ENCODE data around the gene STK39. TPM values are rescaled to one million over a fixed set of nuclear protein-coding genes. Genes with fewer than 3 reads are reported as not detected.

Gene STK39
- total RNA-seq, 1 experiment from 2014 or later: 22.1 TPM

- H2BK12ac ChIP-seq (ENCODE audit: insufficient read length, low read depth, low read length): no peak overlapping the region
- H2BK120ac ChIP-seq (ENCODE audit: low read depth, low read length, poor library complexity, severe bottlenecking): no peak overlapping the region
- H3K79me2 ChIP-seq (ENCODE audit: insufficient read depth, low read length): no peaks in the 10 kb centered on the region
- H3K4me1 ChIP-seq (ENCODE audit: insufficient read depth, low read length): no peaks in the 10 kb centered on the region
- H2AFZ ChIP-seq (ENCODE audit: low read length): no peak overlapping the region
- Mint-ChIP-seq H3K27ac (no peak overlapping the region), H3K36me3 (ENCODE audit: insufficient read depth in 1 of 3, low read depth in 3 of 3) (no peaks in the 10 kb centered on the region), H3K27me3 (ENCODE audit: low read depth) (no peaks in the 10 kb centered on the region), H3K4me3 (no peak overlapping the region), H3K4me1 (peaks cover 27 to 35% of the 10 kb centered on the region in 2 experiments), H3K9me3 (no peaks in the 10 kb centered on the region)
- H2AK5ac ChIP-seq (ENCODE audit: insufficient read length, low read length): no peak overlapping the region
- no peak overlapping the region for H4K8ac ChIP-seq (replicated peaks; ENCODE audit: insufficient read length, low read depth, low read length)
- H2BK20ac ChIP-seq (ENCODE audit: low read depth, low read length, poor library complexity, severe bottlenecking): no peak overlapping the region
- H3K9me3 ChIP-seq (ENCODE audit: control insufficient read depth, low read depth, low read length): no peaks in the 10 kb centered on the region
- no peaks in the 10 kb centered on the region for H3K79me1 ChIP-seq (ENCODE audit: insufficient read depth, low read depth, low read length, poor library complexity, severe bottlenecking)
- no peaks in the 10 kb centered on the region for H3K27me3 ChIP-seq (ENCODE audit: insufficient read depth, low read length)
- H4K91ac ChIP-seq (ENCODE audit: insufficient read length, low read depth, low read length): no peak overlapping the region
- DNase-seq: no peak
- no peaks in the 10 kb centered on the region for H3K23me2 ChIP-seq (ENCODE audit: insufficient read length, low read depth, low read length, poor library complexity, severe bottlenecking)
- no peaks in the 10 kb centered on the region for H4K20me1 ChIP-seq (ENCODE audit: control insufficient read depth, insufficient read depth, insufficient read length)
- no peak overlapping the region for H4K5ac ChIP-seq (ENCODE audit: insufficient read length, low read depth, low read length)
- H3T11ph ChIP-seq (ENCODE audit: low read length): no peak overlapping the region
- no peak overlapping the region for H2BK15ac ChIP-seq (ENCODE audit: low read depth, low read length)
- H3K14ac ChIP-seq (ENCODE audit: insufficient read depth, low read length): no peak overlapping the region
- H3K18ac ChIP-seq (ENCODE audit: insufficient read length, low read depth, low read length): no peak overlapping the region
- no peak overlapping the region for H3K9ac ChIP-seq (ENCODE audit: extremely low read depth, insufficient read length, low read length)
- H3K4ac ChIP-seq (ENCODE audit: low read depth, low read length): no peak overlapping the region
- WGBS (ENCODE audit: extremely low coverage, insufficient read length, low lambda C conversion rate): no CpG with 5 or more reads among the region's 2 CpGs
- no peak overlapping the region for H2BK5ac ChIP-seq (ENCODE audit: insufficient read length, low read length)
- no peak overlapping the region for H3K4me2 ChIP-seq (ENCODE audit: insufficient read depth, insufficient read length, low read length)
- no peak overlapping the region for H3K23ac ChIP-seq (ENCODE audit: insufficient read length, low read depth, low read length)
- no peak overlapping the region for H3K27ac ChIP-seq (ENCODE audit: insufficient read length, low read depth, low read length)
- no peak for TF ChIP-seq CTCF (conservative IDR thresholded peaks at IDR 0.05)
- H3K56ac ChIP-seq (ENCODE audit: insufficient read length, low read depth, low read length): no peak overlapping the region
These were observed 261.2 kb downstream of the STK39 start for GRCh38 chr2:167986223-167986622.
